Stimulated activated CD4-positive, alpha-beta T cell treated with anti-CD3 and anti-CD28 coated beads, TNF-alpha, amount 100 ng/mL, for 1 hour (primary cell): ENCODE measurements around the gene AGPAT4.
"Not testable (repeated sequence)": the region's sequence is repeated elsewhere in the genome, so short reads cannot be mapped to it uniquely, and the experiment has no call there.

Source experiments
- DNase-seq, 3 donors: peaks; one replicate each; pipeline ENCODE4 v3.0.0-alpha.2; 2020; ENCODE audit warnings: low read depth in 3 of 3, low spot score in 1 of 3

AGPAT4 gene

DNA sequence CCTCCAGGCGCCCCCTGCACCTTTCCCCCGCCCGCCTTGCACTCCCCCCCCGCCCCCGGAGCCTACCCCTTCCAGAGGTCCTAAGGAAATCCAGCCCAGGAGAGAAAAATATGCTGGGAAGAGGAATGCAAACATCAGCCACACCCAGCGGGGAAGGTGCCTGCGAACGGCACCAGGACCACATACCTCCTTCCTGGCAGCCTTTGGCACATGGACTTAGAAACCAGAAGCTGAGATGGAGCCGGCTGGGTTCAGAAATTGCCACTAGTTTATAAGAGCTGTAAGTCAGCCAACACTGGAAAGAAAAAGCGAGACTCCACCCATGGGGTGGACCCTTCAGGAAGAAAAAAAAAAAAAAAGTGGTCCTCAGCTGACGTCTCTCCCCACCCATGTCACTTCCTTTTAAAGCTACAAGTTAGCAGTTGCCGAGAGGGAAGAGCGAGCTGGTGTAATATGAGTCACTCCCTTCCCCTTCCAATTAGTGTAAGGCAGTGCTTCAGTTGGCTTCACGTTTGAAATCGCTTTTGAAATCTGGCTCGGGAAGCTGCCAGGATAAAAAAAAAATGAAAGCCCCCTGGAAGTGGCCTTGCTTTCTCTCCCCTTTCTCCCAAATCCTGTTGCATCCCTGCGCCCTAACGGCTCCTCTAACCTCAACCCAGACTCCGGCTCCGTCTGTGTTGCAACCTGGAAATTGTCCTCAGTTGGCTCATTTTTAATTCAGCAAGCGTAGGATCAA lies at the start of gene AGPAT4:
TSS of gene AGPAT4 (minus strand) at position 310 of the 736 bp plus-strand sequence. CDS start 41,848 bp downstream, outside the sequence.
- peak; percentile 8 to 37 (median 27) for DNase-seq

GRCh38 chr6:161319231-161319630 lies 45.4 kb upstream of the AGPAT4 start:
- no peak for DNase-seq

DNA sequence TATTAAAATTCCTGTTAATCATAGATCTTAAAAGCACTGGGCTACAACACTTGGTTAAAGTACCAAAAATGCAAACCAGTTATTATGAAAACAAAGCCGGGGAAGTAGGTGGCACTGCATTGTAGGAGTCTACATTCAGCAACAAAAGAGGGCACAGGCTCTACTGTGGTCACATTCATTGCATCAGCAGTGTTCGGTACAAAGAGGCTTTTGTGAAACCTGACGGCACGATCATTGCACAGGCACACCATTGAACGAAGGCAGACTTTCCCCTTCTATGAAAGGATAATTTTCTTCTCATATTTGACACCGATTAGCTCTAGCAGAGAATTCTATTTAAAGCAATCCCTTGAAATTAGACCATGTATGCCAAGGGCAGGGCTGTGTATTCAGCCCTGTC lies 44.6 kb upstream of the AGPAT4 start:
- DNase-seq: no peak

DNA sequence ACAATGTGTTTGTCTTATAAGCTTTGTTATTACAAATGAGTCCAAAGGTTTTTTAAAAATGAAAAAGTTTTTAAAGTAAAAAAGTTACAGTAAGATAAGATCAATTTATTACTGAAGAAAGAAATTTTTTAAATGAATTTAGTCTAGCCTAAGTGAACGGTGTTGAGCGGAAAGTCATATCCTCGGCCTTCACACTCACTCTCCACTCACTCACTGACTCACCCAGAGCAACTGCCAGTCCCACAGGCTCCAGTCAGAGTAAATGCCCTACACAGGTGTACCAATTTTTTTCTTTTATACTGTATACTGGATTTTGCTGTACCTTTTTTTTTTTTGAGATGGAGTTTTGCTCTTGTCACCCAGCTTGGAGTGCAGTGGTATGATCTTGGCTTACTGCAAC lies 42.7 kb upstream of the AGPAT4 start:
- no peak for DNase-seq

DNA sequence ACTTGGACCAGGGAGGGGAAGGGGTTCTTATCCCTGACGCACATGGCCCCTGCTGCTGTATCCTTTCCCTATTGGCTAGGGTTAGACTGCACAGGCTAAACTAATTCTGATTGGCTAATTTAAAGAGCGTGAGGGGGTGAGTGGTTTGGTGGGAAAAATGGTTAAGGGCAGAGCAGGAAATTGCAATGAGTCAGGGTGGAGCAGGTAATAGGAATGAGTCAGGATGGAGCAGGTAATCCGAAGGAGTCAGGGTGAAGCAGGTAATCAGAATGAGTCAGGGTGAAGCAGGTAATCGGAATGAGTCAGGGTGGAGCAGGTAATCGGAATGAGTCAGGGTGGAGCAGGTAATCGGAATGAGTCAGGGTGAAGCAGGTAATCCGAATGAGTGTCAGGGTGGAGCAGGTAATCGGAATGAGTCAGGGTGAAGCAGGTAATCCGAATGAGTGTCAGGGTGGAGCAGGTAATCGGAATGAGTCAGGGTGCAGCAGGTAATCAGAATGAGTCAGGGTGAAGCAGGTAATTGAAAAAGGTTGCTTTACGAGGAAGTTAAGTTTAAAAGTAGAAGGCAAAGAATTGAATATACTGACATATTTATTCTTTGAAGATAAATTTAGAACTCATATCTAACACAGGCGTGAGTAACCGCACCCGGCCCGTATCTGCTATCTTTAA lies 41.5 kb upstream of the AGPAT4 start:
- not testable (repeated sequence) for DNase-seq

- not testable (repeated sequence) for DNase-seq
Observed at GRCh38 chr6:161314541-161315245, 40.8 kb upstream of the AGPAT4 start.

DNA sequence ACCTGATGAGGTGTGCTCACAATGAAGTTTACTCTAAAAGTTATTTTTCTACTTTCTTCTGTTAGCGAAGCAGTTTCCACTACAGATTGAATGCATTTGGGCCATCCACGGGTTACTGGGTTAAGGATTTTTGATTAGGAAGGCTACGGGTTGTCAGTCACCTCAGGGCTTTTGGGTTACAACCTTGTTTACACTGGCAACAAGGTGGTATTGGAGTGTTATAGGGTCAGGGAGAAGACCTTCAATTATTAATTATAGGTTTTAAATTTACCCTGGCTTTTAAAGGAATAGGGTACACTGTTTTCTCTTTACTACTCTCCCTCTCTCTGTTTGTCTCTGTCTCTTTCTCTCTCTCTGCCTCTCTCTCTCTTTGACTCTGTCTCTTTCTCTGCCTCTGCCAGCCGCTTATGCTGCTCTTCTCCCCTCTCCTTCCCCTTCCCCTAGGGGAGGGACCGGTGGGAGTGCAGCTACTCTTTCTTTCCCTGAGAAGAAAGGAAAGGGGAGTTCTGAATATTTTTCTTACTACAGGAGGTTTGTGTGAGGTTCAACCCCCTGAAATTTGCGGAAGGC lies 40.2 kb upstream of the AGPAT4 start:
- no peak for DNase-seq

DNA sequence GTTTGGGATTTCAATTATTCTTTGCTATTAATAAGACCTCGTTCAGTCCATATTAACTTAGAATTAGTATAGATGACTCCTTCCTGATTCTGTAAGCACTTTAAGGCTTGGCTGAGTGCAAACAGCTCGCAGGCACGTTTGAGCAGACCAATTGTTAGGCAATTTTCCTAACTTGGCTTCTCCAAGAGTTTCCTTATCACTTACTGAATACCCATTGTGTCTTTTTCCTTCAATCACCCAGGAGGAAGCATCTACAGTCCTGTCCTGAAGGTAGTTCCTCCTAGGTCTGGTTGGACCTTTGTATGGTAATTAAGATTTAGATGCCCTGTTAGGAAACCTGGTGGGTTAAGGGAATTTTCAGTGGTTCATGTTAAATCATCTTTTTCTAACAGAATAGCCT lies 39.6 kb upstream of the AGPAT4 start:
- DNase-seq: not testable (repeated sequence)

DNA sequence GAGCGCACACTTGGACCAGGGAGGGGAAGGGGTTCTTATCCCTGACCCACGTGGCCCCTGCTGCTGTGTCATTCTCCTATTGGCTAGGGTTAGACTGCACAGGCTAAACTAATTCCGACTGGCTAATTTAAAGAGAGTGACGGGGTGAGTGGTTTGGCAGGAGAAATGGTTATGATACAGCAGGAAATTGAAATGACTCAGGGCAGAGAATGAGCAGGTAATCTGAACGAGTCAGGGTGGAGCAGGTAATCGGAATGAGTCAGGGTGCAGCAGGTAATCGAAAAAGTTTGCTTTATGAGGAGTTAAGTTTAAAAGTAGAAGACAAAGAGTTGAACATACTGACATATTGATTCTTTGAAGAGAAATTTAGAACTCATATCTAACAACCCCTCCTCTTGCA lies 35.9 kb upstream of the AGPAT4 start:
- not testable (repeated sequence) for DNase-seq

GRCh38 chr6:161308075-161308655 lies 34.3 kb upstream of the AGPAT4 start:
- DNase-seq: no peak

GRCh38 chr6:161305860-161306259 lies 32.0 kb upstream of the AGPAT4 start:
- no peak for DNase-seq

DNA sequence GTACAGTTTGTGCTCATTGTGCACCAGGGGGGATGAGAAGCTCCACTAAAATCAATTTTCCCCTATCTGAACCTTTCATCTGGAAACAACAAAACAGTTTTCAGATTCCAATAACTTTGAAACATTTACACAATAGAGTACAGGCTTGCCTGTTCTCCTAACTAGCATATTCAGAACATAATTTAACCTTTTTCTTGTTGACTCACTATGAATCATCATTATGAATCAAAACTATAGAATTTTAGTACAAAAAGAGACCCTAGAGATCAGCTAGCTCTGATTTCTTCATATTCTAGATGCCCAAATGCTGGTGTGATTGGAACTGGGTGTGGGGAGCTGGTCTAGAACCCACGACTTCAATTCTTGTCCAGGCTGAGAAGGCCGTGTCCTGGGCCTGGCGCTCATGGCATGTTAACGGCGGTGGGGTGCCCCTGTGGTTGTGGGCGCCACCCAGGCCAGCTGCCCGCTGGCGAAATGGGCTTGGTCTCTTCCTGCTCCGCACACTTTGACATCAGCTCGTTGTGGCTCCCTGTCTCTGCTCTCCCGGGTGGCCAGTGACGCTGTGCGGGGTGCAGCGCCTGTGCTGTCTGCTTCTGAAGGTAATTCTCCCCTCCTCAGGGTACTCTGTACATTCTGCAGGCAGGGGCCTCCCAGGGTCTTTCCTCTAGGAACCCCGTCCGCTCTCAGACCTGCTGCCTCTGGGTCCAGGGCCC lies 29.9 kb upstream of the AGPAT4 start:
- no peak for DNase-seq

DNA sequence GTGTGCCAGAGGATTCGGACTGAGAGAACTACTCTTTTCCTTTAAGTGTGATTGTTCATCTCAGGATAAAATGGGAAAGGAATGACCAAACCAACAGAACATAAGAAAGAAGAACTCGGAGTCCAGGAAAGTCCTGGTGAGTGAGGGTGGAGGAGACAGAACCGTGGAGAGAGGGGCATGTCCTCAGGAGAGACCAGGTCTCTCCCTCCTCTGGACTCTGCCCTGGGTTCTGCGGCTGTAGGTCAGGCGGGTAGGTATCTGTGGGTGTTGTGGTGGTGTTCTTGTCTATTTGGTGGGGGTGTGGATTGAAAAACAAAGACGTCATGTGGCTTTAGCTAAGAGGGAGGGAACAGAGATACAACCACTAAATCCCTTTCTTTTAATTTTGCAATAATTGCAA lies 29.1 kb upstream of the AGPAT4 start:
- no peak for DNase-seq

- DNase-seq: no peak
Observed at GRCh38 chr6:161301338-161301737, 27.5 kb upstream of the AGPAT4 start.

DNA sequence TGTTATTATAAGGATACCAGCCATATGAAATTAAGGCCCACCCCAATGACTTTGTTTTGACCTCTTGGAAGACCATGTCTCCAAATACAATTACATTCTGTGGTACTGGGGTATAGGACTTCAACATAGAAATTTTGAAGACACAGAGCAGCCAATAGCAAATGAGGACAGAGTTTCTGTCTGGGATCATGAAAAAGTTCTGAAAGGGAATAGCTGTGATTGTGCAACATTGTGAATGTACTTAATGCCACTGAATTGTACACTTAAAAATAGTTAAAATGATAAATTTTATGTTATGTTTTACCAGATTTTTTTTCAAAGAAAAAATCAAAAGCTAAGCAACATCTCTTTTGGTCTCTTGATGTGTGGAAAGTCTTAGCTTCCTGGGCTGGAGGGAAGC lies 27.0 kb upstream of the AGPAT4 start:
- DNase-seq: no peak

DNA sequence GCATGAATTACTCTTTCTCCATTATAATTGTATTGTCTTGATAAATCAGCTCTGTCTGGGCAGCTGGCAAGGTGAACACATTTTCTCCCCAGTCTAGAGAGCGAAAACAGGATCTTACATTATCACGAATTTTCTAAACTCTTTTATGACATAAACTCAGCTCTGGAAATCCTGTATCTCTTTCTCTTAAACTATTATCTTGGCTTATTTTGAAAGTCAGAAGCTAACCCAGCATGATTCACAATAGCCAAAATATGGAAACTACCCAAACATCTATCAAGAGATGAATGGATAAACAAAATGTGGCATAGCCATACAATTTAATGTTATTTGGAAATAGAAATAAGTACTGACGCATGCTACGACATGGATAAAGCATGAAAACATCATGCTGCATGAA lies 25.9 kb upstream of the AGPAT4 start:
- no peak for DNase-seq

DNA sequence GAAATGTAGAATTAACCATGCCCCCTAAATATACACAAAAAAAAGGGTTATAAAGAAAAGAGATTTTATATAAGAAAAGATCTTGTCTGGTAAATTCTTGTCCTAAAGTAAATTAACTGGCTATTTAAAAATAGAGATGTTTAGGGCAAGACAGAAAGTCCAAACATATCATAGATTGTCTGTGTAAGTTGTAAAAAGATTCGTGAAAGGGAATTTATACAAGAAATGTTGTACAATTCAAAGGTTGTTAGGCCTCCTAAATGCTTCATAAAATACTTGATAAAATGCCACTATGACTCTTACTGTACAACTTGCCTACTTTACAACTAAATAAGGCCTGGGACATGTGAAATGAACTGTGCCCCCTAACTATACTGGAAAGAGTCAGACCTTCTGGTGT lies 21.9 kb upstream of the AGPAT4 start:
- DNase-seq: no peak

DNA sequence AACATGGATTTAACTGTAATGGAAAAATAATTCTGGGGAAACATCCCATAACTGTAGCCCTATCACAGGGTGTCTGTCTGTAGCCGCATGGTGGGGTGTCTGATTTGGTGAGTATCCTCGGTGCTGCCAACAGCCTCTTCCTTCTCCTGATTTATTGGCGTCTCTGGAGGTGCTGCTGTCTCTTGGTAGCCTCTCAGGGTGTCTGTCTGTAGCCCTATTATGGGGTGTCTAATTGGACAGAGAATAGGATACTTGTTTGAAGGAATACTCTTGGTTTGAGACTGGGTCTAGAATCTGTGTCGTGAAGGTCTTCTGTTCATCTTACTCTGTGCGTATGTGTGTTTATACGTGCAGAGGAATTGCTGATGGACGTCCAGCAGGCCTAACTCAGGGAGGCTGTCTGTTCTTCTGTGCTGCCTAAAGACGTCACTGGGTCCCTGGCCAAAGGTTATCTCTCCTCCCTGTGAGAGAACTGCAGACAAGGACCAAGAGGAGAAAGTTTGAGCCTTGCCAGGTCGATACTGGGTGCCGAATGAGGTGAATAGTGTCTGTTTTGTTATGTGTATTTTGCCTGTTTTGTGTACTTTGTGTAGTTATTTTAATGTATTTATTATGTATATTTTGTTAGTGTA lies 18.9 kb upstream of the AGPAT4 start:
- DNase-seq: no peak

DNA sequence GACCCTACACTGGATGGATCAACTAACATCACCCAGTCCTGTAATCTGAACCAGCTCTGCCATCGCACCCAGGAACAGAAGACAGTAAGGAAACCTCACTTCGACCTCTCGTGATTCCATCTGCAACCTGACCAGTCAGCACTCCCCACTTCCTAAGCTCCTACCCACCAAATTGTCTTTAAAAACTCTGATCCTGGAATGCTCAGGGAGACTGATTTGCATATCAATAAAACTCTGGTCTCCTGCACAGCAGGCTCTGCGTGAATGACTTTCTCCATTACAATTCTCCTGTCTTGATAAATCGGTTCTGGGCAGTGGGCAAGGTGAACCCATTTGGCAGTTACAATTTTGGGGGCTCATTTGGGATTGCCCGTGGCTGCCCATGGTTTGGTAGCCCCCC lies 18.3 kb upstream of the AGPAT4 start:
- DNase-seq: no peak

DNA sequence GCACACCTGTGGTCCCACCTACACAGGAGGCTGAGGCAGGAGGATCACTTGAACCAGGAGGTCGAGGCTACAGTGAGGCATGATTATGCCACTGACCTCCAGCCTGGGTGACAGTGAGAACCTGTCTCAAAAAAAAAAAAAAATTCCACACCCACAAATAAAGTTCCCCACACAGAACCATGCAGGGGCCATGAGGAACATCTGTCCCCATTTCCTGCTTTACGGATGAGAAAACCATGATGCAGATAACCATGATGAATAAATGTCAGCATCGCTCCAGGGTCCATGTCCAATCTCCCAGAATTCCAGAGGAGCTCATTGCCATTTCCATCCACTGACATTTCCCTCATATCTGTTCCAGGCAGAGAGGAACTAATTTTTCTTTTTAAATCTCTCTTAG lies 16.9 kb upstream of the AGPAT4 start:
- DNase-seq: no peak
